Caco-2 (cell line): ENCODE results near the gene CPZ. TPM values are rescaled to one million over a fixed set of nuclear protein-coding genes. Genes with fewer than 3 reads are reported as not detected.

Source experiments
- BruUV-seq: library from RNA; stranded (reverse); fragments of 400-500 nt; replicated peaks from 2 replicates; lab custom pipeline; 2021; lab: Mats Ljungman, UMichigan
- CTCF ChIA-PET: fragments of 300-600 bp; sonication (Branson Sonifier 250); formaldehyde crosslinking; loops from one replicate; lab custom pipeline; 2022; ENCODE audit warnings: antibody characterized with exemption; lab: Charles Lee
- POLR2A ChIA-PET: fragments of 300-600 bp; sonication (Branson Sonifier 250); formaldehyde crosslinking; loops from one replicate; lab custom pipeline; 2022; ENCODE audit warnings: antibody characterized with exemption; lab: Charles Lee
- DNase-seq, 2 experiments: peaks; one replicate each; pipeline versions ENCODE4 v3.0.0 to v3.0.0-alpha.2; 2020 to 2022
- H3K27me3 ChIP-seq: replicated peaks from 2 replicates; pipeline ENCODE4 v1.6.0; 2011; ENCODE audit warnings: low read length; ENCODE audit not compliant: control insufficient read depth, insufficient read depth
- H3K36me3 ChIP-seq: 2 replicates; pipeline ENCODE4 v1.5.1; 2011; ENCODE audit warnings: low read length; ENCODE audit not compliant: control insufficient read depth, insufficient read depth
- H3K4me1 ChIP-seq: fragments of 250-450 bp; sonication (Bioruptor Pico); 2 replicates; pipeline ENCODE4 v1.5.1; 2020; ENCODE audit warnings: mild to moderate bottlenecking
- H3K4me3 ChIP-seq: 2 replicates; pipeline ENCODE4 v1.5.1; 2011; ENCODE audit warnings: low read depth, mild to moderate bottlenecking, control low read depth, low read length
- H3K9me3 ChIP-seq: fragments of 250-450 bp; sonication (Bioruptor Pico); 2 replicates; pipeline ENCODE4 v1.5.1; 2020; ENCODE audit warnings: mild to moderate bottlenecking, moderate library complexity
- H3K27ac Mint-ChIP-seq: one replicate; pipeline ENCODE4 v1.8.0; 2022; ENCODE audit warnings: mixed read lengths; ENCODE audit not compliant: unreplicated experiment
- H3K27me3 Mint-ChIP-seq: one replicate; pipeline ENCODE4 v1.8.0; 2022; ENCODE audit warnings: mixed read lengths; ENCODE audit not compliant: insufficient read depth, unreplicated experiment
- H3K36me3 Mint-ChIP-seq: one replicate; pipeline ENCODE4 v1.8.0; 2022; ENCODE audit warnings: mild to moderate bottlenecking, mixed read lengths; ENCODE audit not compliant: insufficient read depth, unreplicated experiment
- H3K4me1 Mint-ChIP-seq: one replicate; pipeline ENCODE4 v1.8.0; 2022; ENCODE audit warnings: low read depth, mixed read lengths; ENCODE audit not compliant: unreplicated experiment
- H3K4me3 Mint-ChIP-seq: one replicate; pipeline ENCODE4 v1.8.0; 2022; ENCODE audit warnings: mild to moderate bottlenecking, moderate library complexity, mixed read lengths; ENCODE audit not compliant: unreplicated experiment
- H3K9me3 Mint-ChIP-seq: one replicate; pipeline ENCODE4 v1.8.0; 2022; ENCODE audit warnings: mixed read lengths; ENCODE audit not compliant: unreplicated experiment
- CTCF ChIP-seq, 2 experiments: fragments of 200-600 bp in 1 of 2; IDR thresholded peaks; 1 replicate in 1 of 2; 2 replicates in 1 of 2; pipeline versions ENCODE4 v1.5.1 to v1.8.0; 2011 to 2022; ENCODE audit warnings: antibody characterized with exemption in 1 of 2, control low read depth in 1 of 2, inconsistent platforms in 1 of 2, low read depth in 1 of 2, low read length in 1 of 2, mild to moderate bottlenecking in 1 of 2, moderate library complexity in 1 of 2; ENCODE audit not compliant: insufficient read depth in 1 of 2, severe bottlenecking in 1 of 2, unreplicated experiment in 1 of 2
- intact Hi-C: fragments of 100-400 bp; cut with micrococcal nuclease; formaldehyde crosslinking; loops from one replicate; pipeline ENCODE4 v1.10.0; 2022; ENCODE audit not compliant: unreplicated experiment
- total RNA-seq: library from RNA; stranded (reverse); gene quantifications from 2 replicates; pipeline ENCODE4 v1.2.3, GENCODE V29; 2022

The CPZ gene
- total RNA-seq, 1 experiment from 2014 or later, result 7.7 TPM

DNA sequence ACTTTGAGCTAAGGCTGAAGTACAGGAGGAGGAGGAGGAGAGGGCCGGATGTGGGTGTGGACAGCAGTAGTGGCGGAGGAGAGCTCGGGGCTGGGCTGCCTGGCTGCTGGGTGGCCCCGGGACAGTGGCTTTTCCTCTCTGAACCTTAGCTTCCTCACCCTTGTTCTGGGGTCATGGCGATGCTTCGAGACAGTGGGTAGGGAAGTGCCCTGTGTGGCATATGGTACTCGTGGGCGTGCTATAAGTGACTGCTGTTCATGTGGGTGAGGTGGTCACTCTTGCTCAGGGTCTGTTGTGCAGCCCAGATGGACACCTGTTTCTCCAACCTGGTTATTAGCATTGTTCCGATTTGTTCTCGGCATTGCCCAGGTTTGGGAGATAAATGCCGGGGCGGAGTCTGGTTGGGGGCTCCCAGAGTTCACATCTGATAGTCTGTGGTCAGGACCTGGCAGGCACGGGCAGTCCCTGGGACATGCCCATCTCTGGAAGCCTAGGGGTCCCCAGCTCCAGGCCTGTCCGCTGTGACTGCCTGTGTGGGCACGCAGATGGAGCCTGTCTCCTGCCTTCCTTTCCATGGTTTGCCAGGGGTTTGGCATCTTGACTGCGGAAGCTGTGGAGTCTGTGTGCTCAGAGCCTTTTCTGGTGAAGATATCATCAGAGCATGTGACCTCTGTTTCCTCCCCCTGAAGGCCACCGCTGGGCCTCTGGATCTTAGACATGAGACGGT is 4.9 kb upstream of the CPZ start:
- Histone ChIP-seq H3K4me3 (no peak overlapping the region), H3K27me3 (no peaks in the 10 kb centered on the region; the same call in 1 of the 2 replicates), H3K4me1 (peaks cover 8% of the 10 kb centered on the region), H3K36me3 (no peaks in the 10 kb centered on the region), H3K9me3 (no peaks in the 10 kb centered on the region)
- Mint-ChIP-seq H3K4me1 (no peaks in the 10 kb centered on the region), H3K36me3 (no peaks in the 10 kb centered on the region), H3K9me3 (no peaks in the 10 kb centered on the region), H3K27me3 (peaks cover 2% of the 10 kb centered on the region), H3K4me3 (no peak overlapping the region), H3K27ac (no peak overlapping the region)
- CTCF ChIA-PET, result interaction anchor here (0.6 to 1.5 kb wide), 3 partner anchors 26 to 330 kb away, joined by 3 to 8 read pairs (median 3); no protein-coding TSS in a partner anchor
- peak in 1 of 2 experiments; percentile 18 for DNase-seq
- no peak for TF ChIP-seq CTCF (IDR thresholded peaks at IDR 0.05; ENCODE audit: insufficient read depth in 1 of 2, low read depth in 1 of 2, low read length in 1 of 2, severe bottlenecking in 1 of 2, unreplicated experiment in 1 of 2)
- intact Hi-C loops, result no loop called here
- POLR2A ChIA-PET, result no interaction called here
- no TSS peak for BruUV-seq

DNA sequence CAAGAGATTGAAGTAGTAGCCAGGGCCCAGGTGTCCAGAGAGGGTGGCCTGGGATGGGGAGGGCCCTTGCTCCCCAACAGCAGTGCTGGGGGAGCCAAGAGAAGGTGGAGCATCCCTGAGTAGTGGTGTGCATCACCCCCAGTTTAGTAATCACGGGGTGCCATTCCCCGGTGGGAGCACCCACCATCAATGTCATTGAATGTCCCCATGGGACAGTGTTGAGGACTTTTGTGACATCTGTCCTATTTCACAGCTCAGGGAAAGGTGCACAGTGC is 4.4 kb upstream of the CPZ start:
- no peak overlapping the region for H3K4me3 Mint-ChIP-seq
- H3K4me1 Mint-ChIP-seq, result no peaks in the 10 kb centered on the region
- H3K27me3 Mint-ChIP-seq, result peaks cover 2% of the 10 kb centered on the region
- no peaks in the 10 kb centered on the region for H3K36me3 Mint-ChIP-seq
- DNase-seq, result peak in 1 of 2 experiments; percentile 17
- no peak overlapping the region for H3K27ac Mint-ChIP-seq
- CTCF ChIA-PET, result interaction anchor here (0.6 to 1.0 kb wide), 2 partner anchors 26 to 330 kb away, joined by 3 read pairs; no protein-coding TSS in a partner anchor
- BruUV-seq, result no TSS peak
- POLR2A ChIA-PET, result no interaction called here
- Histone ChIP-seq H3K4me3 (no peak overlapping the region), H3K4me1 (peaks cover 13% of the 10 kb centered on the region), H3K27me3 (no peaks in the 10 kb centered on the region; the same call in 1 of the 2 replicates), H3K36me3 (no peaks in the 10 kb centered on the region), H3K9me3 (no peaks in the 10 kb centered on the region)
- intact Hi-C loops, result no loop called here
- no peaks in the 10 kb centered on the region for H3K9me3 Mint-ChIP-seq
- no peak for TF ChIP-seq CTCF (IDR thresholded peaks at IDR 0.05; ENCODE audit: insufficient read depth in 1 of 2, low read depth in 1 of 2, low read length in 1 of 2, severe bottlenecking in 1 of 2, unreplicated experiment in 1 of 2)

DNA sequence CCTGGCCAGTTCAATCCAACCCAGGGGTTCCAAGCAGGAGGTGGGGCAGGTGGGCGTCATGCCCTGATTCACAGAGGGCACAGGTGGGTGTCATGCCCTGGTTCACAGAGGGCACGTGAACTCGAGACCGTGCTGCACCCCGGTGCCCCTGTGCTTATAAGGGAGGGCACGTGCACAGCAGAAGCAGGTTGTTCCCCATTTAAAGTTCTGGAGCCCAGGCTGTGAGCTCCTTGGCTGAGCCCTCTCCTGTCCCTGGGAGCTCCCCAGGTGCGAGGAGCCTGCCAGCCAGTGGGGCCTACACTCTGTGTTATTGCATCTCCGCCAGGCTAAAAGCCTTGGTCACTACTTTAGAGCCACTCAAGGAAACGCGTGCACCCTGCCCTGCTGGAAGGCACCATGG is 3.2 kb upstream of the CPZ start:
- Mint-ChIP-seq H3K36me3 (no peaks in the 10 kb centered on the region), H3K27me3 (peaks cover 2% of the 10 kb centered on the region), H3K27ac (no peak overlapping the region), H3K9me3 (no peaks in the 10 kb centered on the region), H3K4me3 (no peak overlapping the region), H3K4me1 (peaks cover 4% of the 10 kb centered on the region)
- H3K4me1 ChIP-seq, result peaks cover 17% of the 10 kb centered on the region
- POLR2A ChIA-PET, result no interaction called here
- no peak for TF ChIP-seq CTCF (IDR thresholded peaks at IDR 0.05; ENCODE audit: insufficient read depth in 1 of 2, low read depth in 1 of 2, low read length in 1 of 2, severe bottlenecking in 1 of 2, unreplicated experiment in 1 of 2)
- CTCF ChIA-PET, result interaction anchor here (0.7 kb wide), 1 partner anchor 148 kb away, joined by 5 read pairs; the partner anchor contains the start of gene TRMT44
- no peak overlapping the region for H3K4me3 ChIP-seq
- H3K9me3 ChIP-seq, result no peaks in the 10 kb centered on the region
- no peaks in the 10 kb centered on the region; the same call in 1 of the 2 replicates for H3K27me3 ChIP-seq
- no peak for DNase-seq
- intact Hi-C loops, result no loop called here
- BruUV-seq, result no TSS peak
- no peaks in the 10 kb centered on the region for H3K36me3 ChIP-seq
